GM21423 (cell line): ENCODE results near the gene CD48.

ENCODE experiments used
- ATAC-seq: cut with Tn5 transposase; IDR thresholded peaks from one replicate; pipeline ENCODE4 v1.9.1; 2021; ENCODE audit warnings: mild to moderate bottlenecking, moderate library complexity; ENCODE audit not compliant: unreplicated experiment

The CD48 gene

DNA sequence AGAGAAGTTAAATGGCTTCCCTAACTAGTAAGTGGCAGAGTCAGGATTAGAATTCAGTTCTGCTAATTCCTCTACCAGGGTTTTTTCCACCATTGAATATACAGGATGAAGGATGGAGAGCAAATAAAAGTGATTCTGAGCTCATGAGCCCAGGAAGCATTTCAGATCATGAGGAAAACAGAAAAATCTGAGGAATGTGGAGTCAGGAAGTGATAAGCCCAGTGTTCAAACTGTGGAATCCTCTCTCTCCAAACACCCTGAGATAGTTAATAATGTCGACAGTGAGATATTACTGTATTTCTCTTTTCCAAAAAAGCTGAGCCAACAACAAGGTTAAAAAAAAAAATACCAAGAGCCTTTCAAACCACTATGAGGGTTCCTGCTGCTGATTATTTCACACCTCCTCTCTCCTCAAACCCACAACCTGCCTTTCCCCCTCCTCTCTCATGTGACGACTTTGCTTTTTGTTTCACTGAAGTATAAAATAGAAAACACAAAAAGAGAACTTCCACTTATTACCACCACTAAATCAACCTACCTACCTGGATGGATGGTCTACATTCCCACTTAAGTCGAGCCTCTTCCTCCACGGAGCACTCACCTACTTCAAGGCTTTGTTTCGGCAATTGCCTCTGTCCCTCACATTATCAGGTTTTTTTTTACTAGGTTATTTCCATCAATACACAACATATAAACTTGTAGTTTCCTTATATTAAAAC is 73.6 kb downstream of the CD48 start:
- ATAC-seq, result no peak

DNA sequence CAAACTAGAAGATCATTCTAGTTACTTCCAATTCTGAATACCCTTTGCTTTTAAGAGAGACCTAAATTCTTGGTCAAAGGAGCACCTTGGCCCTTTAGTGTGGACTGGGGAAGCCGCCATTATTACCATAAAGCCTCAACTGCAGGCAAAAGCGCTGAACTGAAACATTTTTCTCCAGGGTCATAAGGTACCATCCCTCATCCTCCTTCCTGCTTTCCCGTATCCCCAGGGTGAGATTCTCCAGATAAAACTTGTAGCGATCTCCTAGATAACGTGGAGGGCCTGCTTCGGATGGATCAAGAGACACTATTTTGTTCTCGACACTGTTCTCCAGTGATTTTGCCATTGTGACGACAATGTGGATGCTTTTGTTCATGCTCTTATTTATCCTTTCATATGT is 74.6 kb downstream of the CD48 start:
- ATAC-seq, result no peak

- ATAC-seq, result no peak
Observed at GRCh38 chr1:160636547-160636946, 75.1 kb downstream of the CD48 start.

GRCh38 chr1:160636076-160636475 is 75.5 kb downstream of the CD48 start:
- ATAC-seq, result no peak

DNA sequence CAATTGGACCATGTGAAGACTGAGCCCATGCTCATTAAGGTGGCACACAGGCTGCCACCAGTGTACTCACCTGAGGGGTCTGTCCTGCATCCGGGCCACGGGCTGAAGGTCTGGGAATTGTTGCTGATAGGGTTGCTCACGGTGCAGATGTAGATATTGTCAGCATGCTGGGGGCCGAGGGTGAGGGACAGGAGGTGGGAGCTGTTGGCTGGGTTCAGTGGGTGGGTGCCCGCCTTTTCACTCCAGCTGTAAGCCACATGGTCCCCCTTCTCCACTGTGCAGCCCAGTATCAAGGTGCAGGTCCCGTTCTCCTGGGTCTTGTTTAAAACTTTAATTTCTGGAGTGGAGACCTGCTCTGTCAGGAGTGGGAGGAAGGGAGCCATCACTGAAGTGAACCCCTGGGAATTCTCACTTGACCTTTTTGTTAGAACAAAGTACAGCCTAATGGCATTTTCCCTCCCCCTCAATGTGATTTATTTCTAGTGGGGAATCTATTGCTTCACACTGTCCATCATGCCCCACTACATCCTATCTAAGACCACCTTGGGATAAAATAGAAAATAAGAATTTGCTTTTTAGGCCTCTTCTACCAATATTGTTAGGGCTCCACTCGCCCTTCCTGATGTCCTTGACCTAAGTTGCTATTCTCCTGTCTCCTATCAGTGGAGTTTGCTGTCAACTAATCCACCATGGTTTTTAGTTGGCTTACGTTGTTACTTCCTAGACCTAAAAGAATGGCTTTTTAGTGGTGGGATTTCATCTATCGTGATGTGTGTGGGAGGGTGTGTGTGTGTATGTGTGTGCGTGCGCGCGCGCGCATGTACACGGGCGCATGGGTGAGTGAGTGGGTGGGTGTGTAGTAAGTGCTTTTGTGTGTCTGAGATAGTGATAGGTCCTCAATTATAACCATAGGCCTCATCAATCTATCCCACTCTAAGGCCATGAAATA is 76.8 kb downstream of the CD48 start:
- ATAC-seq, result no peak

- ATAC-seq, result no peak
Observed at GRCh38 chr1:160633330-160633903, 78.2 kb downstream of the CD48 start.

GRCh38 chr1:160631983-160632625 is 79.5 kb downstream of the CD48 start:
- ATAC-seq, result no peak

- no peak for ATAC-seq
Observed at GRCh38 chr1:160630523-160631451, 80.8 kb downstream of the CD48 start.

DNA sequence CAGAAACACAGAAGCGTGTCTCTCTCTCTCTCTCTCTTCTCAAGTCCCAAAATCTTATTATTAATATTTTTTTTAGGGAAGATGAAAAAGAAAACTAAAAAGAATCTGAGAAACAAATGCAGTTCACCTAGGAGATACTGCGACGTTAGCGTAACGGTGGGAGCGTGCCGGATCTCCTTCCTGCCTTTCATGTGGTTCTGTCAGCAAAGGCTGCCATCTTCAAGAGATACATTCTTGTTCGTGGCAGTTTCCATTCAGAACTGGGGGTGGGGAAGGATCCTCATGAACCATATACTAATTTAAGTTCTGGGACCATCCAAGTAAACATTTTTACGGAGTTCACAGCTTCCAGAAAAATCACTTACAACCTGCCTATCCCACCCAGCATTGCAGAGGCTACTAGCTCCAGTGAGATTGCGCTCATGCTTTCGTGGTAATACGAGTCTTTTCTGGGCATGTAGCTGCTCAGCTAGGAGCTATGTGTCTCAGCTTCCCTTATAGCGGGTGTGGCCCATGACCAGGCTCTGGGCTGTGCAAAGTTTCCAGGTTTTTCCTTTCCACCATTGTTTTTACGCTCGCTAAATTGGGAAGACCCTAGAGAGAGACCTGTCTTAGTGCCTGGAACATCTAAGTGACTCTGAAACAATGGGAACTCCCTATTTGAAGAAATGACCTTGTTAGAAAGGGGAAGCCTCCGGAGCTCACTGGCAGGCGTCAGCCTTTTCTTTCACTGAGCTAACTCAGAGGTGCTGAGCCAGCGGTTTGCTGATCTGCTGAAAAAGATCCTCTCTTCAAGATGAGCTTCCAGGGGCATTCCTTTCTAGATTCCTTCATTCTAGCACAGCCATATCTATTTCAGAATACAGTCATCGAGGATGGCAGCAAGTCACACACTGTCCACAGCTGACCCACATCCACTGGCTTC is 82.1 kb downstream of the CD48 start:
- ATAC-seq, result no peak

- ATAC-seq, result no peak
Observed at GRCh38 chr1:160628799-160629263, 82.8 kb downstream of the CD48 start.
